ENCODE measurements around the gene HEPN1.
"Not testable (repeated sequence)": the region's sequence is repeated elsewhere in the genome, so short reads cannot be mapped to it uniquely, and the experiment has no call there.

Gene HEPN1

DNA sequence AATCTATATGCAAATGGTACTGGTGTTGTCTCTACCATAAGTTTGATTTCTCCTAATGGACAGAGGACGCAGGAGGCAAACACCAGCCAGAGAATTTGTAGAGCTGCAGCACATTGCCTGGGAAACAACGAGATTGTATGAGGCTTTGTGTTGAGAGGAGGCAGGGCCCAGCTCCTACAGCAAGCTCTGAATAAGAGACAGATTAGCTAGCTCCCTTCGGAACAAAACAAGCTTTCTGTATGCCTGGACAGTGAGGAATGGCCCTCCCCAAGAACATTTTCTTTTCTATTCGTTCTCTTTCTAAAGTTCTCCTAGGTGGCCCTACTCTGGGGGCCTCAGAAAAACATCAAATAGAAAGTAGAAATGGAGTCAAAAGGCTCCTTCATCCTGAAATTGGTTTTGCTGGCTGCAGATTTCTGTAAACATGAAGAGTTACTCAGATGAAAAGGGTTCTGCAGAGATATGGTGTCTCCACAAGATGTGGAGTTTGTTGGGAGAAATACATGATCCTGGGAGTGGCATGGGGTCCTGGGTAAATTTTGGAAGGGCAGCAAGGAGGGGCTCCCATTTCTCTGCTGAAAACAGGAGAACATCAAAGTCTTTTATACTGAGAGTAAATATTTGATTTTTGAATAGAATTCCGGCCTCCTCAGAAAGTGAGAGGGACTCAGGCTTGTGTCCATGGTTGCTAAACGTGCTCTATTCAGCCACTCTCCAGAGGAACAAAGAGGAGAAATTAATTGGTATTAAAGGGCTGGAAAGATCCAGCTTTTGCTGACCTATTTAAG, 23.6 kb downstream of the HEPN1 start:
- DNase-seq (ENCODE audit: low read depth, low spot score) = no peak

DNA sequence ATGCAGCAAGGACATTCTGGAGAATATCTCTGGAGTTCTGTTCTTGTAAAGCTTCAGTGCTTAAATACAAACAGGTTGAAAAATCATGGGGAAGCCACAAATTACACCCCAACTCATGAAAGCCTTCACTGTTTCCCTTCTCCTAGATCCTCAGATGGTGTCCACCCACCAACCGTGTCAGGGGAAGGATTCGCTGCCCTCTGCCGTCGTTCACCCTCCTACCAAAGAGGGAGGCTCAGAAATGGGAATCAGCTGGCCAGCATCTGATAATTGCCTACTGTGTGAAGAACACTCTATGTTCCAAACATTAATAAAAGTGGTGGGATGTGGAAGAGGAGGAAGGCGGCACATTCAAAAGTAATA, 24.2 kb downstream of the HEPN1 start:
- no peak for DNase-seq (ENCODE audit: low read depth, low spot score)

DNA sequence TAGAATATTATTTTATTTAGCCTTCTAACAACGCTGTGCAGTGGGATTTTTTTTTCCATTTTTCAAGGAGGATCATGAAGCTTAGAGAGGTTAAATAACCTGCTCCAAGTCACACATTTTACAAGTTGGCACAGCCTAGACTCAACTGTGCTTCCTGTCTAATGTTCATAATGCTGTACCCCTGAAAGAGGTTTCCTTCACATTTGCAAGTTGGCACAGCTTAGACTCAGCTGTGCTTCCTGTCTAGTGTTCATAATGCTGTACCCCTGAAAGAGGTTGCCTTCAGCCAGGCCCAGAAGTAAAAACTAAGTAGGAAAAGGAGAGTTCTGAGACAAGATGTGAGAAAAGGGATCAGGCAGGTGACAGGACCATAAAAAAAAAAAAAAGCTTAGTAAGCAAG, 24.7 kb downstream of the HEPN1 start:
- no peak for DNase-seq (ENCODE audit: low read depth, low spot score)

DNA sequence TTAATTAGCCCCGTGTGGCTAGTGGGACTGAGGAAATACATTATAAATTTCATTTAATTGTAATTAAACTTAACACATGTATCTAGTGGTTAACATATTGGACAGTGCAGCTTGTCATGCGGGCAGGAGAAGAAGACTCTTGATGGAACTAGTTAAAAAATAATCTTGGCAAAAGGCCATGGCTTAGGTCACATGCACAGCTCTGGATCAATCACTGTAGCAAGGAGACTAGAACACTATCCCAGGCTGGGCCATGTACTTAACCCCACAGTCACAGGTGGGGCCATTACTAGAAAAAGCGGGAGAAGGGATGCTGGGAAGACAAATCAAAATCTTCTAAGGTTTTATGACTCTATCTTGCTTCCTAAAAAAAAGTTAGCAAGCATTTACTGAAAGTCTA, 25.5 kb downstream of the HEPN1 start:
- DNase-seq (ENCODE audit: low read depth, low spot score) = no peak

DNA sequence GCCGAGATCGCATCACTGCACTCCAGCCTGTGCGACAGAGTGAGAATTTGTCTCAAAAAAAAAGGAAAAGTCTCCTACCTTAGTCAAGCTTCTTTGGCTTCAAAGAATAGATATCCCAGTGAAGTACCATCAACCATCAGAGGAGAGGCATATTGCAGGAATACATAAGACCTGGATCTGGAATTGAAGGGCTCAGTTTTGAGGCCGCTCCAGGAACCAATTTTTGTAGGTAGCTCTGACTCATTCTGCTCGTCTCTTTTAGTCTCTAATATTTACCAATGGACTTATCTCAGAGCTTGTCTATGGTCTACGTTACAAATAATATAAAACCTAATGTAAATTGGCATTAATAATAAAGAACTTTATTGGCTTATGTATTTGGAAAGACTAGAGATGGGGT, 26.8 kb downstream of the HEPN1 start:
- no peak for DNase-seq (ENCODE audit: low read depth, low spot score)

DNA sequence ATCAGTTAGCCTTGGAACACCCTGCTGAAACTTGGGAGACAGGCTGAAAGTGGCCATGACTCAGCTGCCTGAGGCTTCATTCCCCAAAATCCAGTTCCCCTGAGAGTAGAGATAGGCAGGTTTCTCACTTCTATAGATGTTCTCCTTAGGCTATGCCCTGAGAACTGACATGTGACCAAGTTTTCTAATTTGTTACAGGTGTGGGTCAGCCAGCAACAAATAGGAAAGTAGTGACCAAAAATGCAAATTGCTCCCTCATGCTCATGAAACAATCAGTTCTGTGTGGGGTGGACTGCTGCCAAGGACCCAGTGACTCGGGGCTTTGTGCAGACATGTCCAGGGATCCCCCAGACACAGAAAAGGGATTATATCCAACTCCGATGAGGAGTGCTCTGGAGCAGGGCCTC, 27.7 kb downstream of the HEPN1 start:
- DNase-seq (ENCODE audit: low read depth, low spot score) = no peak

DNA sequence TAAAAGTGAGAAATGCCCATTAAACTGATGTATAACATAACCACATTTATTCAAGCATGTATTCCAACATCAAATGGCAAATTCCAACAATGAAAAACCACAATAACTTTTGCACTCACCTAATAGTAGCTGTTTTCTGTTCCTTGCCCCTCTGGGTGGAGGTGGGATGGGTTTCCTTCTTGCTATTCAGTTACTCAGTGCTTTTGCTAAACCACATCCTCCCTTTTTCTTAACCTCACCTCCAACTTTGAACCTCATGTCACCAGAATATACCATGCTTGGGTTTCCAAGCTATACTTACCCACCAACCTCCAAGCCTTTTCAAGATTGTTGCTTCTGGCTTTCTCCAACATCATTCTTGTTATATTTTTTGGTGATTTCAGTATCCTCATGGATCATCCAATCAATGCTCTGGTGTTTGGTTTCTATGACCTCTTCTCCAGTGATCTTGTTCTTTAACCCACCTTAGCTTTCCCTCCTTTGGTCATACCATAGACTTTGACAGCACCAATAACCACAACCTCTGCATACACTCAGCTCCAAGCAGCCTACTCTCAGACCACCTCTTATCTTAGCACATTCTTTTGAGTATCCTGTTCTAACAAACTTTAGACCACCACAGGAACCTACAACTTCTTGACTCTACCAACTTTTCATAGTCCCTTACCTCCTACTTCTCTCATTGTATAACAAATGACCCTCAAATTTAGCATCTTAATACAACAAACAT, 31.7 kb downstream of the HEPN1 start:
- DNase-seq (ENCODE audit: low read depth, low spot score) = no peak

DNA sequence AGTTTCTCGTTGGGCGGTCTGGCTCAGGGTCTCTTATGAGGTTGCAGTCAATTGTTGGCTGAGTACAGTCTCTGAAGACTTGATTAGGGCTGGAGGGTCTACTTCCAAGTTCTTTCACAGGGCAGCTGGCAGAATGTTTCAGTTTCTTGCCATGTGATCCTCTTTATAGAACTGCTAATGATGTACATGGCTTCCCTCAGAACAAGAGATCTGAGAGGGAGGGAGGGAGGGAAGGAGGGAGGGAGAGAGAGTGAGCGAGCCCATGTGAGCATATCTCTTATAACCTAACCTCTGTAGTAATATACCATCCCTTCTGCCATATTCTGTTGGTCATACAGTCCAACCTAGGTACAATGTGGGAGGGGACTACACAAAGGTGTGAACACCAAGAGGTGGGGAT, 32.3 kb downstream of the HEPN1 start:
- no peak for DNase-seq (ENCODE audit: low read depth, low spot score)

DNA sequence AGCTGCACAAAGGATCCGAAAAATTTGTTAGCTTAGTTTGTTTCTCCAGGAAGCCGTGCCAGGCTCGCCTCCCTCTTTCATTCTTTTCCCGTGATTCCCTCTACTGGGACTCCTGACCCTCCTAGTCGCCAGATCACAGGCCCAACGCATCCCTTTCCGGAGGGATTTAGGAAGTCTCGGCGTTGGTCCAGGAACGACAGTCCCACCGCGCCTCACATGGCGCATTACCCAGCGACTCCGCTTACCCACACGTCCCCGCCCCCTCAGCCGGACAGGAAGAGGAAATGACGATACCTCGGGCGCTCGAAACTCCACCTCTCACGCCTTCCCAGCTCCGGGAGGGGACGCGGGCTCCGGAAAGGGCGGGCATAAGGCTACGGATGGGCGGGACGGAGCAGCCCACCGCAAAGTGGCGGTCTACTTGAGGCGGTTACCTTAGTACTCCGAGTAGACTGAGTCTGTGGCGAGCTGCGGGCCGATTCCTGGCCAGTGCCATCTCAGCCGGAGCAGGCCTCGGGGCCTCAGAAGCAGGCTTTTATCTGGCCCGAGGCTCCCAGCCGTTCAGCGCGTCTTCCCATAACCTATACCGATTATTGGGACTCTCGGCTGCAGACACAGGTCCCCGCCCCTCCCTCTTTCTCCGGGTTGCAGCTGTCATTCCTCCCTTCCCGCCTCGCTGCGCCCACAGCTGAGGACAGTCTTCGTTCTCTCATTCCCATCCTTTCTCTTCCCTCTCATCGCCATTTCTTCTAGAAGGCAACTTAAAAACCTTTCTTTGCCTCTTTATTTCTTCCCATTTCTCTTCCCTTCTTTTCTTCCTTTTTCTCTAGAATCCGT, 34.9 kb downstream of the HEPN1 start, which contains the start of gene CCDC15:
Gene CCDC15 (plus strand): TSS at position 450 of the 837 bp plus-strand sequence. CDS start 531 bp downstream, outside the sequence.
- peak; percentile 88 for DNase-seq (ENCODE audit: low read depth, low spot score)

DNA sequence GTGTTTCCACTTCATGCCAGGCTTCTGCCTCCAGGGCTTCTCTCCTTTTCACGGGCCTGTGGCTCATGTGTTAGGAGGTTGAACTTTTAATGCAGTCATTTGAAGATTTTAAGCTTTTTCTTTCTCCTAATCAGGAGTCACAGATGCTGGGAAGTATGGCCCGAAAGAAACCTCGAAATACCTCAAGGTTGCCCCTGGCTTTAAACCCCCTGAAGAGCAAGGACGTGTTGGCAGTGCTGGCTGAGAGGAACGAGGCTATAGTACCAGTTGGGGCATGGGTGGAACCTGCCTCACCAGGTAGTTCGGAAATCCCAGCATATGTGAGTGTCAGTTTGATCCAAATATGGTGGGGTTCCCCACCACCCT, 35.5 kb downstream of the HEPN1 start:
- DNase-seq (ENCODE audit: low read depth, low spot score) = no peak

DNA sequence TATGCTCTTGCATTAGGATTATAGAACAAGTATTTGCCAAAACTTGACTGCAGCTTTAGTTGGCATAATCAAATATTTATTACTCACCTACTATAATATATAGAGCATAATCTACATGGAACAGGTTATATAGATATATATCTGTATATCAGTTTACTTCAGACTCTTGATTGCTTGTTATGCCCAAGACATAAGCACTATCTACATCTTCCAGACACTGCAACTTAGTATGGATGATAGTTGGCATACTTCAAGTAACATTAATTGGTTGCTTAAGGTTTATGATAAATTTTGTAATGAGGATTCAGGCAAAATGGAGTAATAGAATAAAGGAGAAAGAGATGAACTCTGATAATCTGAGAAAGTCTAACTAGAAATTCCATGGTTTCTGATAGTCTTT, 36.0 kb downstream of the HEPN1 start:
- DNase-seq (ENCODE audit: low read depth, low spot score) = no peak

DNA sequence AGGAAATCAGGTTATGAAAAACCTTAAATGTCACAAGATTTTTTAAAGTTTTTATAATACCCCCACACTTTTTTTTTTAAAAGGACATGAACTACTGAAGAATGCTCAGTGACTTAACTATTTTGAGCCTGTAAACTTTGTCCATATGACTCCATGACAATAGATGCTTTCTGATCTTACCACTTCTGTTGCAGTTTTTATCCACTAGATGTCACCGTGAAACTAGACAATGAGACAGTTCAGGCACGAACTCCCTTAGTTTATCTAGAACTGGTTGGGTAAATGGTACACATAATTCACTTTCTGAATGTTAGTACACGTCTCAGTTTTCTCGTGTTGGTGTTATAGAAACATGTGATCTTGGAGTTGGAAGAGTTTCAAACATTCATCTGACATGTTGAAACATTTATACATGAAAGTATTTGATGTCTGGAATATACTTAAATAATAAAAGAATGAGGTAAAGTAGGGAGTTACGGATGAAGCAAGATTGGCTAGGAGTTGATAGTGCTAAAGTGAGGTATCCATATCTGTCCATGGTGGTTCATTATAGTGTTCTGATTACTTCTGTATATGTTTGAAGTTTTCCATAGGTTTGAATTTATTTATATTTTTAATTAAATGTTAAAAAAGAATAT, 43.0 kb downstream of the HEPN1 start:
- peak; percentile 51 for DNase-seq (ENCODE audit: low read depth, low spot score)

DNA sequence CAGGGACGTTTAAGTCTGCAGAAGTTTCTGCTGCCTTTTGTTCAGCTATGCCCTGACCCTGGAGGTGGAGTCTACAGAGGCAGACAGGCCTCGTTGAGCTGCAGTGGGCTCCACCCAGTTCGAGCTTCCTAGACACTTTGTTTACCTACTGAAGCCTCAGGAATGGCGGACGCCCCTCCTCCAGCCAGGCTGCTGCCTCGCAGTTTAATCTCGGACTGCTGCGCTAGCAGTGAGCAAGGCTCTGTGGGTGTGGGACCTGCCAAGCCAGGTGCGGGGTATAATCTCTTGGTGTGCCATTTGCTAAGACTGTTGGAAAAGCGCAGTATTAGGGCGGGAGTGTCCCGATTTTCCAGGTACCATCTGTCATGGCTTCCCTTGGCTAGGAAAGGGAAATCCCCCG, 49.1 kb downstream of the HEPN1 start:
- not testable (repeated sequence) for DNase-seq (ENCODE audit: low read depth, low spot score)

Measured in brain pericyte (primary cell).